Measurements from ENCODE around the gene ABCC3.

Gene ABCC3

DNA sequence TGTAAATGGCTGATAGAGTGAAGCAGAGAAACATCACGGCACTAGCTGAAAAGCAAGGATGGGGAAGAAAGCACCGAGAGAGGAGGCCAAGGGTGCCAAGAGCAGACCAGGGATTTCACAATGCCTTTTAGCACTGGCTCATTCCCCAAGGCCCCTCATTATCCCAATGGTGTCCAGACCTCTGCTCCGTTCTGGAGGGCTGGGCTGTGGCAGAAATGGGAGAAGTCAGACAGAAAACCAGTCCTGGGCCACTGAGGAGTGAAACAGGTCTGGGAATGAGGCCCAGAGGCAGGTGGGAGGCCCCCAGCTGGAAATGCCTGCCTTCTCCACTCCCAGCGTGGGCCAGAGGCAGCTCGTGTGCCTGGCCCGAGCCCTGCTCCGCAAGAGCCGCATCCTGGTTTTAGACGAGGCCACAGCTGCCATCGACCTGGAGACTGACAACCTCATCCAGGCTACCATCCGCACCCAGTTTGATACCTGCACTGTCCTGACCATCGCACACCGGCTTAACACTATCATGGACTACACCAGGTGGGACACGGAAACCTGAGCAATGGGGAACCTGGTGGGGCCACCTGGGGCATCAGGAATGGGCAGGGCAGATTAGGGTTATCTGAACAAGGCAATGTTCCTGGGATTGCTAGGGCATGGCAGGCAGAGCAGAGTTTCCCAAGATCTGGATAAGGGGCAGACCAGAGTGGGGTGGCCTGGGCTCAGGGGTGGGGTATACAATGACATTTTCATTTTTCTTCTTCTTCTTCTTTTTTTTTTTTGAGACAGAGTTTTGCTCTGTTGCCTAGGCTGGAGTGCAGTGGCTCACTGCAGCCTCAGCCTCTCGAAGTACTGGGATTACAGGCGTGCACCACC, 52.8 kb downstream of the ABCC3 start:
- Histone ChIP-seq H3K79me2 (ENCODE audit: control insufficient read depth, low read length) (no peaks in the 10 kb centered on the region), H4K20me1 (ENCODE audit: control insufficient read depth, insufficient read depth, low read depth, low read length) (no peaks in the 10 kb centered on the region), H3K27me3 (ENCODE audit: control insufficient read depth, low read length) (peaks cover 2% of the 10 kb centered on the region; the same call in 1 of the 2 replicates), H3K9me2 (replicated peaks; ENCODE audit: control insufficient read depth, low read length) (no peaks in the 10 kb centered on the region), H3K27ac (ENCODE audit: low read depth, low read length) (no peak overlapping the region), H3K9me3 (ENCODE audit: control insufficient read depth, insufficient read depth, low read length) (no peaks in the 10 kb centered on the region), H3K4me2 (ENCODE audit: low read length) (no peak overlapping the region), H3K4me1 (ENCODE audit: control insufficient read depth, low read length) (no peaks in the 10 kb centered on the region), H3K4me3 (ENCODE audit: low read length) (no peak overlapping the region), H3K36me3 (ENCODE audit: control insufficient read depth, low read length) (peaks cover 3% of the 10 kb centered on the region), H3F3A (ENCODE audit: control insufficient read depth, insufficient read depth) (peaks cover 9% of the 10 kb centered on the region; the same call in 1 of the 2 replicates)
- TF ChIP-seq, protein P1, sequence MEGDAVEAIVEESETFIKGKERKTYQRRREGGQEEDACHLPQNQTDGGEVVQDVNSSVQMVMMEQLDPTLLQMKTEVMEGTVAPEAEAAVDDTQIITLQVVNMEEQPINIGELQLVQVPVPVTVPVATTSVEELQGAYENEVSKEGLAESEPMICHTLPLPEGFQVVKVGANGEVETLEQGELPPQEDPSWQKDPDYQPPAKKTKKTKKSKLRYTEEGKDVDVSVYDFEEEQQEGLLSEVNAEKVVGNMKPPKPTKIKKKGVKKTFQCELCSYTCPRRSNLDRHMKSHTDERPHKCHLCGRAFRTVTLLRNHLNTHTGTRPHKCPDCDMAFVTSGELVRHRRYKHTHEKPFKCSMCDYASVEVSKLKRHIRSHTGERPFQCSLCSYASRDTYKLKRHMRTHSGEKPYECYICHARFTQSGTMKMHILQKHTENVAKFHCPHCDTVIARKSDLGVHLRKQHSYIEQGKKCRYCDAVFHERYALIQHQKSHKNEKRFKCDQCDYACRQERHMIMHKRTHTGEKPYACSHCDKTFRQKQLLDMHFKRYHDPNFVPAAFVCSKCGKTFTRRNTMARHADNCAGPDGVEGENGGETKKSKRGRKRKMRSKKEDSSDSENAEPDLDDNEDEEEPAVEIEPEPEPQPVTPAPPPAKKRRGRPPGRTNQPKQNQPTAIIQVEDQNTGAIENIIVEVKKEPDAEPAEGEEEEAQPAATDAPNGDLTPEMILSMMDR (IDR thresholded peaks at IDR 0.05; ENCODE audit: low read depth, low read length, poor library complexity, severe bottlenecking) = no peak
- no peak for TF ChIP-seq EZH2phosphoT487 (IDR thresholded peaks at IDR 0.05; ENCODE audit: borderline replicate concordance, low read length)

DNA sequence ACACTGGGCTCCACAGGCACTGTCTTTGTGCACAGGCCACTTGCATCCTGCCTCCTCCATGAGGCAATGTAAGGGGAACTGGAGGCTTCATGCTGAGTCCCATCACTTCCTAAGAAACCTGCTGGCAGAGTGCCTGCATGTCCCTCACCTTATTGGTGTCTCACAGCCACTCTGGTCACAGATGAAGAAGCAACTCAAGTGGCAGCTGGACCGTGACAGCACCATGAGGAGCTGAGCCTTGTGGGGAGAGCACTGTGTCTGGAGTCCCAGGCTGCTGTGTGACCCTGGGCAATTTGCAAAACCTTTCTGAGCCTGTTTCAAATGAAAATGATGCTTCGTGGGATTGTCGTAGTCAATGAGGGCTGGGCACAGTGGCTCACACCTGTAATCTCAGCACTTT, 53.6 kb downstream of the ABCC3 start:
- Histone ChIP-seq H3K9me3 (ENCODE audit: control insufficient read depth, insufficient read depth, low read length) (no peaks in the 10 kb centered on the region), H3K9me2 (replicated peaks; ENCODE audit: control insufficient read depth, low read length) (no peaks in the 10 kb centered on the region), H4K20me1 (ENCODE audit: control insufficient read depth, insufficient read depth, low read depth, low read length) (no peaks in the 10 kb centered on the region), H3K36me3 (ENCODE audit: control insufficient read depth, low read length) (peaks cover 10% of the 10 kb centered on the region), H3K79me2 (ENCODE audit: control insufficient read depth, low read length) (no peaks in the 10 kb centered on the region), H3K4me3 (ENCODE audit: low read length) (no peak overlapping the region), H3K4me2 (ENCODE audit: low read length) (no peak overlapping the region), H3K4me1 (ENCODE audit: control insufficient read depth, low read length) (no peaks in the 10 kb centered on the region), H3K27me3 (ENCODE audit: control insufficient read depth, low read length) (no peaks in the 10 kb centered on the region), H3K27ac (ENCODE audit: low read depth, low read length) (no peak overlapping the region), H3F3A (ENCODE audit: control insufficient read depth, insufficient read depth) (peaks cover 9% of the 10 kb centered on the region; the same call in 1 of the 2 replicates)
- TF ChIP-seq, protein P1 (IDR thresholded peaks at IDR 0.05; ENCODE audit: low read depth, low read length, poor library complexity, severe bottlenecking) = no peak
- no peak for TF ChIP-seq EZH2phosphoT487 (IDR thresholded peaks at IDR 0.05; ENCODE audit: borderline replicate concordance, low read length)

DNA sequence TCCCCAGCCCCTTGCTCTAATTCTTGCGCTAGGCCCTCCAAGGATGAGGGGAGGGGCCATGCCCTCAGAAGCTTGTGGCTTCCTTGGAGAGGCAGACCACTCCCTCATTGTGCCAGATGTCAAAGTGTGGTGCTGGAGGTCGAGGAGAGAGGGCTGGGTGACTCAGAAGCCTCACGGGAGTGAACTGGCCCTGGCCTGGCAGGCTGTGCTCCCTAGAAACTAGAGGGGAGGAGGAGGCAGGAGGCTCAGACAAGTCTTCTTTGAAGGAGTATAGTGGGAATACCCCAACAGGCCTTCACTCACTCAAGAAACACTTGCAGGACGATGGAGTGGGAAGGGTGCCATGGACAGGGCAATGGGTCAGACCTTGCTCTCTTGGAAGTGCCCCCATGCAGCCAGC, 54.6 kb downstream of the ABCC3 start:
- Histone ChIP-seq H3K9me3 (ENCODE audit: control insufficient read depth, insufficient read depth, low read length) (no peaks in the 10 kb centered on the region), H3K27me3 (ENCODE audit: control insufficient read depth, low read length) (no peaks in the 10 kb centered on the region), H3K9me2 (replicated peaks; ENCODE audit: control insufficient read depth, low read length) (no peaks in the 10 kb centered on the region), H3K4me3 (ENCODE audit: low read length) (no peak overlapping the region), H3K4me2 (ENCODE audit: low read length) (no peak overlapping the region), H4K20me1 (ENCODE audit: control insufficient read depth, insufficient read depth, low read depth, low read length) (no peaks in the 10 kb centered on the region), H3K79me2 (ENCODE audit: control insufficient read depth, low read length) (no peaks in the 10 kb centered on the region), H3F3A (ENCODE audit: control insufficient read depth, insufficient read depth) (peaks cover 9% of the 10 kb centered on the region; the same call in 1 of the 2 replicates), H3K4me1 (ENCODE audit: control insufficient read depth, low read length) (no peaks in the 10 kb centered on the region), H3K36me3 (ENCODE audit: control insufficient read depth, low read length) (peaks cover 17% of the 10 kb centered on the region), H3K27ac (ENCODE audit: low read depth, low read length) (no peak overlapping the region)
- TF ChIP-seq, protein P1 (IDR thresholded peaks at IDR 0.05; ENCODE audit: low read depth, low read length, poor library complexity, severe bottlenecking) = no peak

All from DOHH2 (cell line).